Upper lobe of left lung (tissue), 6 donors: ENCODE results near the gene SLC4A2. TPM values are rescaled to one million over a fixed set of nuclear protein-coding genes. Genes with fewer than 3 reads are reported as not detected.
"Not testable (repeated sequence)": the region's sequence is repeated elsewhere in the genome, so short reads cannot be mapped to it uniquely, and the experiment has no call there.

ENCODE experiments used
- ATAC-seq, 2 donors: fragments of 200-7000 bp; cut with Tn5 transposase; one replicate each; pipeline ENCODE4 v1.9.1; 2022; ENCODE audit warnings: mild to moderate bottlenecking in 2 of 2, moderate library complexity in 2 of 2; ENCODE audit not compliant: low FRiP score in 2 of 2
- DNase-seq, 2 donors: peaks; one replicate each; pipeline ENCODE4 v3.0.0-alpha.2; 2019 to 2020
- H3K27ac ChIP-seq, 4 donors: fragments of 200-600 bp; sonication (generic); one replicate each; pipeline ENCODE4 v1.5.1; 2016 to 2019
- H3K27me3 ChIP-seq, 4 donors: fragments of 200-600 bp; sonication (generic); one replicate each; pipeline ENCODE4 v1.5.1; 2017 to 2019
- H3K36me3 ChIP-seq, 4 donors: fragments of 200-600 bp; sonication (generic); one replicate each; pipeline ENCODE4 v1.5.1; 2016 to 2019
- H3K4me1 ChIP-seq, 4 donors: fragments of 200-600 bp; sonication (generic); one replicate each; pipeline ENCODE4 v1.5.1; 2018 to 2019
- H3K4me3 ChIP-seq, 4 donors: fragments of 200-600 bp; sonication (generic); one replicate each; pipeline ENCODE4 v1.5.1; 2017 to 2019; ENCODE audit warnings: mild to moderate bottlenecking in 2 of 4, moderate library complexity in 1 of 4
- H3K9me3 ChIP-seq, 4 donors: fragments of 200-600 bp; sonication (generic); one replicate each; pipeline ENCODE4 v1.5.1; 2018 to 2019
- CTCF ChIP-seq, 6 experiments: fragments of 450-650 bp in 4 of 6; fragments of 200-600 bp in 2 of 6; sonication (generic) in 2 of 6; IDR thresholded peaks; one replicate each; pipeline ENCODE4 v1.5.1; 2016 to 2019; ENCODE audit warnings: antibody characterized with exemption in 6 of 6
- EP300 ChIP-seq, 4 donors: sonication (generic); formaldehyde crosslinking; IDR thresholded peaks; one replicate each; pipeline ENCODE4 v1.5.1; 2017; ENCODE audit warnings: antibody characterized with exemption in 4 of 4, control low read depth in 2 of 4
- POLR2A ChIP-seq, 4 donors: fragments of 450-650 bp; IDR thresholded peaks; one replicate each; pipeline ENCODE4 v1.5.1; 2016 to 2017; ENCODE audit warnings: antibody characterized with exemption in 4 of 4, mild to moderate bottlenecking in 2 of 4
- POLR2AphosphoS5 ChIP-seq, 2 donors: sonication (generic); formaldehyde crosslinking; IDR thresholded peaks; one replicate each; pipeline ENCODE4 v1.5.1; 2017; ENCODE audit warnings: antibody characterized with exemption in 2 of 2
- whole genome bisulfite sequencing, 2 donors: methylation state at CpG; one replicate each; pipeline ENCODE4 v1.1.5; 2017 to 2018; 5-methylcytosine and 5-hydroxymethylcytosine counted together
- total RNA-seq, 6 donors: library from RNA; depleted of rRNA in 4 of 6; stranded (reverse); fragments of >200 nt in 4 of 6; gene quantifications; one replicate each; pipeline versions ENCODE4 v1.1.0 to v1.2.1, GENCODE V29; 2016 to 2021
- donor health status: DM: no; HTN: no; CAD: no; lungs with moderate emphysema.
- donor health status: DM: no; HTN: yes; CAD: no; lungs with severe emphysema.

SLC4A2 gene
- total RNA-seq, 6 donors from 2014 or later = 88.4 to 312 (median 188) TPM

DNA sequence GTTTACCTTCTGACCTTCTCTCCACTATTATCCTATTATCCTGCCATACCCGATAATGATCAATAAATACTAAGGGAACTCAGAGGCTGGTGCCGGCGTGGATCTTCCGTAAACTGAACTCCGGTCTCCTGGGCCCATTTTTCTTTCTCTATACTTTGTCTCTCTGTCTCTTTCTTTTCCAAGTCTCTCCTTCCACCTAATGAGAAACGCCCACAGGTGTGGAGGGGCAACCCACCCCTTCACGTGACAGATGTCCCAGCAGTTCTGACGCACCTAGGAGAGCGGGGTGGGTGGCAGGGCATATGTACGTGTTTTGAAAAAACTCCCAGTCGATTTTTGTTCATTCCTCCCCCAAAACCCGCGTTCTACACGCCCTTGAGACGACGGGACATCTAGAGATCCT is 31.7 kb upstream of the SLC4A2 start:
- DNase-seq, ATAC-seq: not testable (repeated sequence)
- peak in 1 of 4 donors; percentile 57 for TF ChIP-seq POLR2A (IDR thresholded peaks at IDR 0.05)

DNA sequence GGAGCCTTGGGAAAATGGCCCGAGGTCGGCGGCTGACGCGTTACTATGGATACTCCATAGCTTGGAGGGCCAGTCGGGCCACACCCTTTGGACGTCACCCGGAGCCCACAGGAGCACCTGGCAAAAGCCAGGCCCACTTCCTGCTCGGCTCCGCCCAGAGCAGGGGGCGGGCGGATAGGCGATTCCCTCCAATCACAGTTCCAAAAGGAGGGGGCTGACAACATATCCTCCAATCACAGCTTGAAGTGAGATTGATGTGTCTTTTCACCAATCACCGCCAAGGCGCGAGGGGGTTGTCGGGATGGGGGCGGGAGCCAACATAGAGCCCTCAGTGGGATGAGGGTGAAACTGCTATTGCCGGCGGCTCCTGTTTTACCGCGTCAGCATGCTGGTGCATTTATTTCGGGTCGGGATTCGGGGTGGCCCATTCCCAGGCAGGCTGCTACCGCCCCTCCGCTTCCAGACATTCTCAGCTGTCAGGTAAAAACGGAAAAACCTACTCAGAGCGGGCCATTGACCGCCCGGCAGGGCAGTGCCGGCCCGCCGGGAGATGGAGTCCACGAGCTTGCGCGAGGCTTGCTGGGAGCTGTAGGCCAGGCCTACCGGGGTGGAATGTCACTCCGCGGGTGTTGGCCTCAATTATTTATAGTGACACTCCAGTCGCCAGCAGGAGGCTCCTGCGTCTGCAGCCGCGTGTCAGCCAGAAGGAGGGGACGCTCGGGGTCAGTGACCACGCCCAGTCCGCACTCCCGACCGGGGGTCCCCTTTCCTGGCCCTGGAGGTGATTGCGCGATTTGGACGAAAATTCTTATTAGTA is 31.1 kb upstream of the SLC4A2 start, which contains the start of gene ABCB8:
Gene ABCB8, plus strand, starts transcription at position 320 of the 817 bp plus-strand sequence. Its CDS starts 66 bp downstream, at position 386.
- no peaks in the 10 kb centered on the region for H3K27me3 ChIP-seq
- DNase-seq = peak; percentile 95 to 99
- H3K4me1 ChIP-seq = peaks cover 10 to 28% (median 14%) of the 10 kb centered on the region in 4 donors
- H3K4me3 ChIP-seq = peak within 1 kb of the TSS; percentile 53 to 85 (median 76)
- peak within 1 kb of the TSS; percentile 70 to 87 (median 74) for H3K27ac ChIP-seq
- peak; percentile 96 to 99 for ATAC-seq
- TF ChIP-seq POLR2A (IDR thresholded peaks at IDR 0.05) (peak in 3 of 4 donors; percentile 45 to 77 (median 73)), CTCF (IDR thresholded peaks at IDR 0.05) (peak; percentile 35 to 76 (median 65)), EP300 (IDR thresholded peaks at IDR 0.05) (no peak), POLR2AphosphoS5 (IDR thresholded peaks at IDR 0.05) (peak; percentile 72 to 74)
- 0 to 1% methylated on average over 14 to 46 of the region's 53 CpGs for WGBS, 2 donors
- no peaks in the 10 kb centered on the region for H3K9me3 ChIP-seq
- H3K36me3 ChIP-seq = peaks cover 0 to 6% (median 1%) of the 10 kb centered on the region in 4 donors

More for the DNA sequence above, 31.7 kb upstream of the SLC4A2 start:
- Histone ChIP-seq H3K27ac (peak overlapping the region; percentile 65 to 87 (median 73)), H3K4me3 (peak overlapping the region in 3 of 4 donors; percentile 71 to 85 (median 80)), H3K4me1 (peaks cover 10 to 28% (median 14%) of the 10 kb centered on the region in 4 donors)
- H3K9me3 ChIP-seq, H3K27me3 ChIP-seq, H3K36me3 ChIP-seq: not testable (repeated sequence)
- WGBS, 2 donors = 9 to 17% methylated on average over 16 of the region's 16 CpGs

- Histone ChIP-seq H3K9me3 (no peaks in the 10 kb centered on the region), H3K36me3 (peaks cover 0 to 12% (median 4%) of the 10 kb centered on the region in 4 donors), H3K4me3 (peak overlapping the region; percentile 53 to 85 (median 76)), H3K27ac (peak overlapping the region; percentile 70 to 87 (median 74)), H3K4me1 (peaks cover 10 to 28% (median 14%) of the 10 kb centered on the region in 4 donors), H3K27me3 (no peaks in the 10 kb centered on the region)
- no peak for TF ChIP-seq POLR2A (IDR thresholded peaks at IDR 0.05)
- TF ChIP-seq CTCF (IDR thresholded peaks at IDR 0.05) = no peak
- no peak for TF ChIP-seq EP300 (IDR thresholded peaks at IDR 0.05)
- TF ChIP-seq POLR2AphosphoS5 (IDR thresholded peaks at IDR 0.05) = no peak
- 47 to 61% methylated on average over 17 of the region's 17 CpGs for WGBS, 2 donors
- no peak for ATAC-seq
- no peak for DNase-seq
Measured at GRCh38 chr7:151028948-151029501, 30.4 kb upstream of the SLC4A2 start.

- no peak for TF ChIP-seq EP300 (IDR thresholded peaks at IDR 0.05)
- no peak for TF ChIP-seq POLR2A (IDR thresholded peaks at IDR 0.05)
- no peak for TF ChIP-seq POLR2AphosphoS5 (IDR thresholded peaks at IDR 0.05)
- TF ChIP-seq CTCF (IDR thresholded peaks at IDR 0.05) = no peak
- Histone ChIP-seq H3K4me1 (peaks cover 10 to 28% (median 14%) of the 10 kb centered on the region in 4 donors), H3K27ac (peak overlapping the region in 1 of 4 donors; percentile 61), H3K27me3 (no peaks in the 10 kb centered on the region), H3K4me3 (no peak overlapping the region), H3K9me3 (no peaks in the 10 kb centered on the region), H3K36me3 (peaks cover 0 to 31% (median 22%) of the 10 kb centered on the region in 4 donors)
- 66 to 68% methylated on average over 4 of the region's 4 CpGs for WGBS, 2 donors
- DNase-seq (no peak), ATAC-seq (no peak)
Measured at GRCh38 chr7:151031011-151031410, 28.4 kb upstream of the SLC4A2 start.
